ENCODE measurements around the gene FSHR. TPM values are rescaled to one million over a fixed set of nuclear protein-coding genes. Genes with fewer than 3 reads are reported as not detected.

Gene FSHR
- total RNA-seq, 1 donor from 2014 or later, result not detected

GRCh38 chr2:48984922-48985321, 169.4 kb downstream of the FSHR start:
- TF ChIP-seq POLR2A (IDR thresholded peaks at IDR 0.05) (no peak), POLR2AphosphoS5 (IDR thresholded peaks at IDR 0.05; ENCODE audit: insufficient read depth in 1 of 2, low read depth in 1 of 2) (no peak)
- TF ChIP-seq, protein P1, sequence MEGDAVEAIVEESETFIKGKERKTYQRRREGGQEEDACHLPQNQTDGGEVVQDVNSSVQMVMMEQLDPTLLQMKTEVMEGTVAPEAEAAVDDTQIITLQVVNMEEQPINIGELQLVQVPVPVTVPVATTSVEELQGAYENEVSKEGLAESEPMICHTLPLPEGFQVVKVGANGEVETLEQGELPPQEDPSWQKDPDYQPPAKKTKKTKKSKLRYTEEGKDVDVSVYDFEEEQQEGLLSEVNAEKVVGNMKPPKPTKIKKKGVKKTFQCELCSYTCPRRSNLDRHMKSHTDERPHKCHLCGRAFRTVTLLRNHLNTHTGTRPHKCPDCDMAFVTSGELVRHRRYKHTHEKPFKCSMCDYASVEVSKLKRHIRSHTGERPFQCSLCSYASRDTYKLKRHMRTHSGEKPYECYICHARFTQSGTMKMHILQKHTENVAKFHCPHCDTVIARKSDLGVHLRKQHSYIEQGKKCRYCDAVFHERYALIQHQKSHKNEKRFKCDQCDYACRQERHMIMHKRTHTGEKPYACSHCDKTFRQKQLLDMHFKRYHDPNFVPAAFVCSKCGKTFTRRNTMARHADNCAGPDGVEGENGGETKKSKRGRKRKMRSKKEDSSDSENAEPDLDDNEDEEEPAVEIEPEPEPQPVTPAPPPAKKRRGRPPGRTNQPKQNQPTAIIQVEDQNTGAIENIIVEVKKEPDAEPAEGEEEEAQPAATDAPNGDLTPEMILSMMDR (IDR thresholded peaks at IDR 0.05), result no peak

GRCh38 chr2:48983551-48983950, 170.8 kb downstream of the FSHR start:
- no peak for DNase-seq (ENCODE audit: extremely low spot score in 2 of 2)
- TF ChIP-seq, protein P1 (IDR thresholded peaks at IDR 0.05), result no peak
- TF ChIP-seq POLR2AphosphoS5 (IDR thresholded peaks at IDR 0.05; ENCODE audit: insufficient read depth in 1 of 2, low read depth in 1 of 2), result no peak
- no peak for TF ChIP-seq POLR2A (IDR thresholded peaks at IDR 0.05)
- Histone ChIP-seq H3K36me3 (no peaks in the 10 kb centered on the region), H3K4me1 (no peaks in the 10 kb centered on the region), H3K9me3 (no peaks in the 10 kb centered on the region), H3K4me3 (no peak overlapping the region), H3K27ac (no peak overlapping the region), H3K27me3 (no peaks in the 10 kb centered on the region)
- intact Hi-C loops (cut with DNase I), result no loop called here

More at GRCh38 chr2:48984922-48985321, 169.4 kb downstream of the FSHR start:
- no peaks in the 10 kb centered on the region for H3K27me3 ChIP-seq
- DNase-seq (ENCODE audit: extremely low spot score in 2 of 2), result no peak
- no peak overlapping the region for H3K4me3 ChIP-seq
- no peaks in the 10 kb centered on the region for H3K36me3 ChIP-seq
- H3K9me3 ChIP-seq, result no peaks in the 10 kb centered on the region
- intact Hi-C loops (cut with DNase I), result no loop called here
- no peak overlapping the region for H3K27ac ChIP-seq
- H3K4me1 ChIP-seq, result no peaks in the 10 kb centered on the region

DNA sequence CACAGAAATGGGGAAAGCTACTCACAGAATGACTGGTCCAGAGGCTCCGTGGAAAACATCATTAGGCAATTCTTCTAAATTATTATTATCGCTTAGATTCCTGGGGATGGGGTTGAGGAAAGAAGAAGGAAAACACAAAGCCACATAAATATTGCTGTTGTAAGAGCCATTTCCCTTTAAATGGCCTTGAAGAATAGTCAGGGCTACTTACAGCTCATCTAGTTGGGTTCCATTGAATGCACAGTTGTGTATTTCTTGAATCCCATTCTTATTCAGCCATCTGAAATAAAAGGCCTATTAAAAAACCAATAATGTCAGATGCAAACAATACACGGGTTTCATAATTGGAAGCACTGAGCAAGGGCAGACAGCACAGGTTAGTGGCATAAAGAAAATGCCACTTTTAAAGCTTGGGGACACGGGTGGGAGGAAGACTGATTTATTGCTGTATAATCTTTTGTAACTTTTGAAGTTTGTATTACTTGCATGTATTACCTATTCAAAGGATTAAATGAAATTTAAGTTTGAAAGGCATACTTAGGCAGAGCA, 171.4 kb downstream of the FSHR start:
- intact Hi-C loops (cut with DNase I), result no loop called here

GRCh38 chr2:48980846-48981245, 173.5 kb downstream of the FSHR start:
- intact Hi-C loops (cut with DNase I), result no loop called here
- Histone ChIP-seq H3K4me1 (no peaks in the 10 kb centered on the region), H3K9me3 (no peaks in the 10 kb centered on the region), H3K27ac (no peak overlapping the region), H3K4me3 (no peak overlapping the region), H3K27me3 (no peaks in the 10 kb centered on the region), H3K36me3 (no peaks in the 10 kb centered on the region)
- DNase-seq (ENCODE audit: extremely low spot score in 2 of 2), result no peak
- TF ChIP-seq, protein P1 (IDR thresholded peaks at IDR 0.05), result no peak
- TF ChIP-seq POLR2A (IDR thresholded peaks at IDR 0.05) (no peak), POLR2AphosphoS5 (IDR thresholded peaks at IDR 0.05; ENCODE audit: insufficient read depth in 1 of 2, low read depth in 1 of 2) (no peak)

More for the DNA sequence above, 171.4 kb downstream of the FSHR start:
- DNase-seq (ENCODE audit: extremely low spot score in 2 of 2), result no peak
- Histone ChIP-seq H3K4me1 (no peaks in the 10 kb centered on the region), H3K27me3 (no peaks in the 10 kb centered on the region), H3K27ac (no peak overlapping the region), H3K9me3 (no peaks in the 10 kb centered on the region), H3K36me3 (no peaks in the 10 kb centered on the region), H3K4me3 (no peak overlapping the region)
- TF ChIP-seq POLR2AphosphoS5 (IDR thresholded peaks at IDR 0.05; ENCODE audit: insufficient read depth in 1 of 2, low read depth in 1 of 2), result no peak
- no peak for TF ChIP-seq POLR2A (IDR thresholded peaks at IDR 0.05)
- TF ChIP-seq, protein P1 (IDR thresholded peaks at IDR 0.05), result no peak

DNA sequence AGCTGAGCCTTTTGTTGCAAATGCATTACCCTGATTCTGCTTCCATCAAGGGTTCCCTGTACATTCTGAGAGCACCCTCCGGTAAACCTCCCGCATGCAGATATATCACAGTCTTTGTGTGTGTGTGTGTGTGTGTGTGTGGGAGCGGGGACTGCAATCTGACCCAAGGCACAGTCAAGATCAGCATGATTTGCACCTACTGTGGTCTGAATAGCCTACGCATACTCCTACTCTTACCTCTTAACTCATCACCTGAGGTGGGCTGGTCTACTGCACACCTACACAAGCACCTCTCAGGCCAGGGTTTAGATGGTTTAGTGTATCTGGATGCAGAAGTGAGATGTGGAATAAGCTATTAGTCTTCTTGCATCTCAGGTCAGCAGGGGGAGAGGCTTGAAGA, 174.6 kb downstream of the FSHR start:
- TF ChIP-seq, protein P1 (IDR thresholded peaks at IDR 0.05), result no peak
- intact Hi-C loops (cut with DNase I), result no loop called here
- no peaks in the 10 kb centered on the region for H3K36me3 ChIP-seq
- no peak overlapping the region for H3K27ac ChIP-seq
- no peaks in the 10 kb centered on the region for H3K27me3 ChIP-seq
- H3K9me3 ChIP-seq, result no peaks in the 10 kb centered on the region
- H3K4me3 ChIP-seq, result no peak overlapping the region
- no peak for DNase-seq (ENCODE audit: extremely low spot score in 2 of 2)
- no peaks in the 10 kb centered on the region for H3K4me1 ChIP-seq
